Stimulated activated CD4-positive, alpha-beta T cell treated with anti-CD3 and anti-CD28 coated beads, Interleukin-1b, Interleukin-23, amount 100 ng/mL, for 48 hours (primary cell): Measurements from ENCODE around the gene NXN.
A peak's percentile ranks its signal among the peaks of the same experiment; 100 is the strongest.
"Not testable (repeated sequence)": the region's sequence is repeated elsewhere in the genome, so short reads cannot be mapped to it uniquely, and the experiment has no call there.

Experiments
- DNase-seq: peaks from one replicate; pipeline ENCODE4 v3.0.0-alpha.2; 2020

Gene NXN

GRCh38 chr17:1005361-1005946 is 25.9 kb upstream of the NXN start:
- DNase-seq = no peak

- DNase-seq = no peak
These were observed 25.3 kb upstream of the NXN start for GRCh38 chr17:1004769-1005295.

- no peak for DNase-seq
These were observed 24.6 kb upstream of the NXN start for GRCh38 chr17:1003972-1004768.

GRCh38 chr17:1003633-1003971 is 24.0 kb upstream of the NXN start:
- no peak for DNase-seq

- no peak for DNase-seq
These were observed 23.4 kb upstream of the NXN start for GRCh38 chr17:1002771-1003555.

GRCh38 chr17:1002412-1002753 is 22.8 kb upstream of the NXN start:
- DNase-seq = no peak

- DNase-seq = no peak
These were observed 22.2 kb upstream of the NXN start for GRCh38 chr17:1001640-1002411.

GRCh38 chr17:1000597-1001461 is 21.3 kb upstream of the NXN start:
- no peak for DNase-seq

- no peak for DNase-seq
These were observed 18.5 kb upstream of the NXN start for GRCh38 chr17:998111-998510.

GRCh38 chr17:996554-997344 is 17.2 kb upstream of the NXN start, which contains the start of gene TIMM22:
Gene TIMM22, plus strand, starts transcription at chr17:997129. Its CDS starts 14 bp downstream, at chr17:997143.
- peak; percentile 93 for DNase-seq

- DNase-seq = not testable (repeated sequence)
These were observed 15.7 kb upstream of the NXN start for GRCh38 chr17:995324-995723.

GRCh38 chr17:992933-993332 is 13.4 kb upstream of the NXN start:
- no peak for DNase-seq

- DNase-seq = no peak
These were observed 9.0 kb upstream of the NXN start for GRCh38 chr17:988561-988960.

- no peak for DNase-seq
These were observed 8.4 kb upstream of the NXN start for GRCh38 chr17:987931-988330.

GRCh38 chr17:986322-986929 is 6.8 kb upstream of the NXN start:
- DNase-seq = no peak

GRCh38 chr17:983921-984320 is 4.3 kb upstream of the NXN start:
- DNase-seq = no peak

GRCh38 chr17:981292-981658 is 1.7 kb upstream of the NXN start:
- no peak for DNase-seq

- DNase-seq = peak; percentile 80
These were observed 1.1 kb upstream of the NXN start for GRCh38 chr17:980406-981291.

- DNase-seq = no peak
These were observed 401 bp downstream of the NXN start for GRCh38 chr17:979212-979538.
